GM12878 (cell line): ENCODE data around the gene CABP7. TPM values are rescaled to one million over a fixed set of nuclear protein-coding genes. Genes with fewer than 3 reads are reported as not detected.

Source experiments
- ATAC-seq: fragments of 200-7000 bp; cut with Tn5 transposase; 3 replicates; pipeline ENCODE4 v1.9.1; 2020; ENCODE audit warnings: mild to moderate bottlenecking, moderate library complexity
- BruUV-seq: library from RNA; stranded (reverse); fragments of 400-500 nt; replicated peaks from 2 replicates; lab custom pipeline; 2021; lab: Mats Ljungman, UMichigan
- CTCF ChIA-PET: fragments of 300-600 bp; sonication (Branson Sonifier 250); formaldehyde crosslinking; extraction: SDS; loops from one replicate; lab custom pipeline; 2021; ENCODE audit warnings: inconsistent platforms; lab: Yijun Ruan, JAX
- POLR2A ChIA-PET: fragments of 350-600 bp; formaldehyde crosslinking; extraction: SDS; loops from one replicate; lab custom pipeline; 2021; ENCODE audit warnings: inconsistent platforms; lab: Charles Lee
- RAD21 ChIA-PET: fragments of 300-600 bp; sonication (Branson Sonifier 250); formaldehyde crosslinking; loops from one replicate; lab custom pipeline; 2023; ENCODE audit warnings: antibody characterized with exemption; ENCODE audit not compliant: unreplicated experiment; lab: Charles Lee
- SMC1A ChIA-PET: fragments of 300-600 bp; sonication (Branson Sonifier 250); formaldehyde crosslinking; loops from one replicate; lab custom pipeline; 2023; ENCODE audit not compliant: unreplicated experiment, uncharacterized antibody; lab: Charles Lee
- DNase-seq: peaks from one replicate; pipeline ENCODE4 v3.0.0-alpha.2; 2011; ENCODE audit warnings: low read depth, low spot score
- FAIRE-seq: peaks from 3 replicates; lab custom pipeline; 2011; peaks lifted over from hg19 to GRCh38; lab: Jason Lieb, UNC
- H2AFZ ChIP-seq: 2 replicates; pipeline ENCODE4 v1.6.0; 2011; ENCODE audit warnings: low read depth, low read length, control low read depth; ENCODE audit not compliant: control insufficient read depth
- H3K27ac ChIP-seq: 2 replicates; pipeline ENCODE4 v1.5.1; 2011; ENCODE audit warnings: control low read depth; ENCODE audit not compliant: control insufficient read depth, insufficient read depth
- H3K27me3 ChIP-seq, 2 experiments: replicated peaks in 1 of 2; 2 replicates each; pipeline versions ENCODE4 v1.6.0 to v1.6.1; 2011; ENCODE audit warnings: low read length in 1 of 2; ENCODE audit not compliant: control insufficient read depth in 2 of 2, insufficient read depth in 2 of 2
- H3K36me3 ChIP-seq, 2 experiments: 2 replicates each; pipeline ENCODE4 v1.5.1; 2011; ENCODE audit warnings: low read length in 1 of 2; ENCODE audit not compliant: control insufficient read depth in 2 of 2, insufficient read depth in 2 of 2
- H3K4me1 ChIP-seq: 2 replicates; pipeline ENCODE4 v1.6.1; 2011; ENCODE audit warnings: mild to moderate bottlenecking, low read length, moderate library complexity, mixed read lengths; ENCODE audit not compliant: control insufficient read depth, insufficient read depth
- H3K4me2 ChIP-seq: 2 replicates; pipeline ENCODE4 v1.6.0; 2011; ENCODE audit warnings: control low read depth; ENCODE audit not compliant: control insufficient read depth, insufficient read depth
- H3K4me3 ChIP-seq: fragments of 200-600 bp; sonication (generic); 2 replicates; pipeline ENCODE4 v1.5.1; 2016
- H3K79me2 ChIP-seq: 2 replicates; pipeline ENCODE4 v1.6.0; 2011; ENCODE audit warnings: low read length; ENCODE audit not compliant: control insufficient read depth, insufficient read depth
- H3K9ac ChIP-seq: 2 replicates; pipeline ENCODE4 v1.8.0; 2011; ENCODE audit warnings: low read length, control low read depth, mixed read lengths; ENCODE audit not compliant: control insufficient read depth, insufficient read depth
- H3K9me3 ChIP-seq: replicated peaks from 3 replicates; pipeline ENCODE4 v1.5.1; 2011; ENCODE audit warnings: mild to moderate bottlenecking, low read length; ENCODE audit not compliant: control insufficient read depth, insufficient read depth
- H4K20me1 ChIP-seq: 2 replicates; pipeline ENCODE4 v1.6.0; 2011; ENCODE audit not compliant: control insufficient read depth, insufficient read depth
- CBX3 ChIP-seq: fragments of 200-600 bp; sonication (generic); IDR thresholded peaks from 2 replicates; pipeline ENCODE4 v1.6.1; 2016; ENCODE audit warnings: low read depth, borderline replicate concordance
- DPF2 ChIP-seq: fragments of 450-650 bp; IDR thresholded peaks from 2 replicates; pipeline ENCODE4 v1.6.1; 2017; ENCODE audit warnings: mild to moderate bottlenecking
- FOXM1 ChIP-seq: IDR thresholded peaks from 2 replicates; pipeline ENCODE4 v1.6.1; 2012; ENCODE audit warnings: low read depth, mild to moderate bottlenecking, inconsistent platforms, low read length, moderate library complexity
- MYB ChIP-seq: fragments of 150-350 bp; IDR thresholded peaks from 2 replicates; pipeline ENCODE4 v1.6.1; 2014; ENCODE audit warnings: mild to moderate bottlenecking, low read depth, low read length, borderline replicate concordance
- PRDM15 ChIP-seq: fragments of 450-650 bp; formaldehyde crosslinking; IDR thresholded peaks from 2 replicates; pipeline ENCODE4 v1.4.0; 2020; ENCODE audit warnings: mild to moderate bottlenecking, moderate library complexity
- SMAD1 ChIP-seq: fragments of 450-650 bp; IDR thresholded peaks from 2 replicates; pipeline ENCODE4 v1.6.1; 2018; ENCODE audit warnings: mild to moderate bottlenecking, low read depth; ENCODE audit not compliant: partially characterized antibody
- SP1 ChIP-seq: IDR thresholded peaks from one replicate; pipeline ENCODE4 v1.6.1; 2011; ENCODE audit warnings: low read depth, low read length
- USF2 ChIP-seq: IDR thresholded peaks from 2 replicates; pipeline ENCODE4 v1.6.1; 2011; ENCODE audit warnings: low read depth, low read length, improper control_type of control experiment, borderline replicate concordance
- WGBS: methylation state at CpG from one replicate; pipeline ENCODE4 v1.1.6; 2016; ENCODE audit warnings: low lambda C conversion rate; ENCODE audit not compliant: insufficient replicate concordance, insufficient coverage; ENCODE audit errors: missing lambda C conversion rate; 5-methylcytosine and 5-hydroxymethylcytosine counted together
- in situ Hi-C: fragments of 300-500 bp; cut with MboI; formaldehyde crosslinking; loops from 9 replicates; pipeline ENCODE4 v1.14.3; 2018; ENCODE audit warnings: mixed read lengths
- intact Hi-C: fragments of 100-400 bp; cut with micrococcal nuclease; formaldehyde crosslinking; loops from one replicate; pipeline ENCODE4 v1.14.2; 2022; ENCODE audit not compliant: unreplicated experiment
- polyA plus RNA-seq, 11 experiments: library from polyadenylated mRNA; depleted of rRNA in 4 of 11; unstranded in 6 of 11; stranded (reverse) in 5 of 11; fragments of >200 nt; fragmentation: Nextera tagmentation in 4 of 11; fragmentation: Illumina TruSeq in 1 of 11; extraction: Ambion mirVana in 4 of 11; extraction: Trizol in 1 of 11; gene quantifications; 1 replicate in 1 of 11; 2 replicates in 10 of 11; pipeline versions ENCODE4 v1.2.1 to v1.2.3, GENCODE V29; 2011 to 2016; ENCODE audit warnings: inconsistent platforms in 2 of 11, missing spikeins in 2 of 11, low read depth in 1 of 11
- total RNA-seq, 4 experiments: library from RNA; depleted of rRNA in 3 of 4; stranded (reverse); fragments of >200 nt in 3 of 4; fragmentation: Illumina TruSeq in 1 of 4; extraction: Trizol in 1 of 4; gene quantifications; 2 replicates each; pipeline versions ENCODE4 v1.2.1 to v1.2.3, GENCODE V29; 2013 to 2021

The CABP7 gene
- total and polyA plus RNA-seq, 10 of the 15 experiments (the other 5 are each of a cell fraction or from before 2014, with no cell fraction given): 0.02 to 0.18 (median 0.05) TPM; not detected in 5

GRCh38 chr22:29717789-29718188 is 2.0 kb upstream of the CABP7 start (continued):
- no peak for TF ChIP-seq PRDM15
- no peak for TF ChIP-seq CBX3

GRCh38 chr22:29718949-29719898 is 579 bp upstream of the CABP7 start:
- no peaks in the 10 kb centered on the region for H3K36me3 ChIP-seq
- TF ChIP-seq USF2 (no peak), FOXM1 (no peak), SP1 (no peak), DPF2 (no peak), SMAD1 (no peak), MYB (no peak)
- TF ChIP-seq, all 136 proteins: peak for 0
- 49% methylated on average over 20 of the region's 24 CpGs for WGBS
- Histone ChIP-seq H3K9me3 (no peaks in the 10 kb centered on the region), H4K20me1 (no peaks in the 10 kb centered on the region), H2AFZ (no peak overlapping the region), H3K4me3 (no peak overlapping the region), H3K79me2 (no peaks in the 10 kb centered on the region), H3K9ac (no peak overlapping the region), H3K4me2 (no peak overlapping the region), H3K27me3 (peaks cover 3 to 6% of the 10 kb centered on the region in 2 experiments; a peak in 2 of 4 replicates), H3K27ac (no peak overlapping the region), H3K4me1 (no peaks in the 10 kb centered on the region)
- SMC1A ChIA-PET: no interaction called here
- FAIRE-seq (no peak), ATAC-seq (no peak), DNase-seq (no peak)
- RAD21 ChIA-PET: no interaction called here
- intact Hi-C loops (no loop called here), in situ Hi-C loops (no loop called here)
- no TSS peak for BruUV-seq
- POLR2A ChIA-PET: no interaction called here
- CTCF ChIA-PET: no interaction called here
